Measurements from ENCODE around the gene ITGA11.

DNA sequence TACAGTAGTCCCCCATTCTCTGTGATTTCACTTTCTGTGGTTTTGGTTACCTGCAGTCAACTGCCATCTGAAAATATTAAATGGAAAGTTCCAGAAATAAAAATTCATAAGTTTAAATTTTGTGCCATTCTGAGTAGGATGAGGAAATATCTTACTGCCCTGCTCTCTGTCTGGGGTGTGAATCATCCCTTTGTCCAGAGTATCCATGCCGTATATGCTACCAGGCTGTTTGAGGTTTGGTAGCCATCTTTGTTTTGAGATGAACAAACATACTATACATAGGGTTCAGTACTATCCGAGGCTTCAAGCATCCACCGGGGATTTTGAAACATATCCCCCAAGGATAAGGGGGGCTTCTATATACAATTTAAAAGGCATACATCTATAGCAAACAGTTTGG is 170.7 kb downstream of the ITGA11 start:
- no peak for TF ChIP-seq CTCF (conservative IDR thresholded peaks at IDR 0.05; ENCODE audit: low read length)
- TF ChIP-seq EZH2phosphoT487 (IDR thresholded peaks at IDR 0.05; ENCODE audit: borderline replicate concordance, low read depth, low read length) = no peak
